HG03196 (cell line): ENCODE results near the gene UBE2L5.
A peak's percentile ranks its signal among the peaks of the same experiment; 100 is the strongest.
"Not testable (repeated sequence)": the region's sequence is repeated elsewhere in the genome, so short reads cannot be mapped to it uniquely, and the experiment has no call there.

ENCODE experiments used
- ATAC-seq: cut with Tn5 transposase; IDR thresholded peaks from one replicate; pipeline ENCODE4 v1.9.1; 2021; ENCODE audit not compliant: unreplicated experiment

UBE2L5 gene

DNA sequence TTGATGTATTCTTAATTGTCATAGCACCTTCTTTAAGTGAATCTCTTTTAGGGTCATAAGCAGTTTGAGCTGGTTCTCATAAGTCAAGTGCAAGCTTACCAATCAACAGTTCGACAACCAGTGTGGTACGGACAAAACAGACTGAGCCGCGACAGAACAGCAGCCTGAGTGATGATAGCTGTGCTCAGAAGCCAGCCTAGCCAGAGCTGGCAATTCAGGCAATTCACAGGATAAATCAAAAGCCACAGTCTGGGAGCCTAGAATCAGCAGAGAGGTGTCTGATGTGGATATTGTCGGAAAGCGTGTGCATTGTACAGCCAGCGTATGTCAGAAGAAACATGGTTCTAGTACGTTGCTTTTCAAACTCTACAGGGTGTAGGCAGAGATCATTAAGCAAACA lies 14.9 kb downstream of the UBE2L5 start:
- ATAC-seq, result no peak

DNA sequence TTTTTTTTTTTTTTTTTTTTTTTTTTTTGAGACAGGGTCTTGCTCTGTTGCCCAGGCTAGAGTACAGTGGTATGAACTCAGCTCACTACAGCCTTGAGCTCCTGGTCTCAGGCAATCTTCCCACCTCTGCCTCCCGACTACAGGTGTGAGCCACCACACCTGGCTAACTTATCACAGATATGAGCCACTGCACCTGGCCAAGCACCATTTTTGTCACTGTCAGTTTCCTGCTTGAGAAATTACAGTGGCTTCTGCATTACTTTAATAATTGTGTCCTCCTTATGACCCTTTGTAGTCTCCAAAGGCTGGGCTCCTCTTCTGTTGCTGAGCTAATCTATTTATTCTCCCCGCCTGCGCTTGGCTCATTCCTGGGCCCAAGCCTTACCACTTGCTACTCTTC lies 16.0 kb downstream of the UBE2L5 start:
- ATAC-seq, result no peak

DNA sequence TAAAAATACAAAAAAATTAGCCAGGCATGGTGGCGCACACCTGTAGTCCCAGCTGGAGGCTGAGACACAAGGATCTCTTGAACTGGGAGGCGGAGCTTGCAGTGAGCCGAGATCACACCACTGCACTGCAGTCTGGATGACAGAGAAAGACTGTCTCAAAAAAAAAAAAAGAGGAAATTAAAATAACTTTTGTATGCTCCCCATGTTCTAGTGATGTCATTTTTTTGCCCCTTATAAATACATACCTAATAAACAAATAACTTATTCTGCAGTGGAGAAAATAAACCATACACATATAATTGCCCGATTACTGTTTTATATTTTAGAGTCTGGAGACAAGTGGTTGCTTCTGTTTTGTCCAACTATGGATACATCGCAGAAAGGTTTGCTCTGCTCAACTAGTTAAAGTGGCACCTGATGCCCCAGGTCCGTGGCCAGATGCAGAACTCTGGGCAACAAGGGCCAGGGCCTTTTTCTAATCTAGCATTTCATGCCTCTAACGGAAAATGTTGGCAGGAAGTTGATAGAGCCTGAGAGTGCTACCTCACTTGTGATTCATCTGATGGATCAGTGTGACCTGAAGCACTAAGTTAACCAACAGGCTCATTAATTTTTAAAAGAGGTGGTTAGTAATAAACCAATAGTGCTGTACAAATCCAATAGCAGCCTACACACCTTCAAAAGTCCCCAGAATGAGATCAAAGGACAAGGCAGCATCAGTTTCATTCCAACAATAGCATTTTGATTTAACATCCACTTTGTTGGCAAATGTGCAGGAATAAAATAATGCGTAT lies 18.8 kb downstream of the UBE2L5 start:
- no peak for ATAC-seq

DNA sequence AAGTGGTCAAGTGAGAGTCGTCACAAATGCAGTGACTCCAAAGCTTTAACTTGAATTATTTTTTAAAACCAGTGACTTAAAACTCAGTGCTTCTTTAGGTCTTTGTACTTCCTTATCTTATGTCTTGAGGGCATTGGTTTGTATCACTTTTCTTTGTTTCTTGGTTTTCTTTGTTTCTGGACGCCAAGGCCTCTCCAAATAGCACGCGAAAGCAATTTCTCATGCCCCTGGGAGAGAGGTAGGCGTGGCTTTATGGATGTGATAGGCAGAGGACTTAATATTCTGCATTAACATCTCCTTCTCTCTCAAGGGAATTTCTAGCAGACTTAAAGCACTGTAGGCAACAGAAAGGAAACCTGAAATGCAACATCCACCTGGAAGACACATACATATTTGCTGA lies 20.6 kb downstream of the UBE2L5 start:
- ATAC-seq, result no peak

DNA sequence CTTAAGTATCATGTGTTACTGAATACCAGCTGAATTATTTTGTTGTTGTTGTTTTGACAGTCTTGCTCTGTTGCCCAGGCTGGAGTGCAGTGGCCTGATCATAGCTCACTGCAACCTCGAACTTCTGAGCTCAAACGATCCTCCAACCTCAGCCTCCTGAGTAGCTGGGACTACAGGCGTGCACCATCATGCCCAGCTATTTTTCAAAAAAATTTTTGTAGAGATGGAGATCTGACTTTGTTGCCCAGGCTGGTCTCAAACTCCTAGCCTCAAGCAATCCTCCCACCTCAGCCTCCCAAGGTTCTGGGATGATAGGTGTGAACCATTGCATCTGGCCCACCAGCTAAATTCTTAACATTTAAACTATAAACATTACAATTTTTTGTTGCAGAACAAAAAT lies 21.2 kb downstream of the UBE2L5 start:
- not testable (repeated sequence) for ATAC-seq

DNA sequence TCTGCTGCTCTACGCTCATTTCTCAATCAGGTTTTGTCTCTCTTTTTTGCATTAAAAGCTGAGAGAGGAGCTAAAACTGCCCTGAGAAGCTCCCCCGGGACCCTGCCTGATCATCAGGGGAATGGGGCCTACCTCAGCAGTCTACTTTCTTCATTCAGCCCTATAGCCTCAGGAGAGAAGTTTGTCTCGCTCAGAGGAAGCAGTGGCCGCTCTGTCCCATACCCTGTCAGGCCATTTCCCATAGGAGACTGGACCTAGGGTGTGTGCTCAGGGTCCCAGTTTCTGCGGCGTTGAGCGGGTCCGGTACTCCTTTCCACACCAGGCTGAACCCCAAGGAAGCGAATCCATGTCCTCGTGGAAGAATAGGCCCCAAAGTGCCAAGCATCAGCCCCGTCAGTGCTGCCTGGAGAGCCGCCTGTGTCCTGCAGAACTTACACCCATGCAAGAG lies 21.7 kb downstream of the UBE2L5 start:
- peak; percentile 49 for ATAC-seq

DNA sequence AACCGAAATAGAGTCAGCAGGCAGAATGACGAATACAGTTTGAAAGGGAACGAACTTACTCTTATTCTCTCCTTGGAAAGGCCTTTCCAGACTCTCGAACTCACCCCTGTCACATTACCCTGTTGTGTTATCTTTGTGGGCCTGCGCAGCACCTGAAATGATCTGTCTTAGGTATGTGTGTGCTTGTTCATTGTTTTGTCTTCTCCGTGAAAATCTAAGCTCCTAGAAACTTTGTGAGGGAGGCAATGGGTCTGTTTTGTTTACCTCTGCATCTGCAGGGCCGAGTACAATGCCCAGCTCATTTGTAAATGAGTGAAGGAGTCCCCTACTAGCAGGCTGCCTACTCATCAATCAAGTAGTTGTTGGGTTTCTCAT lies 23.8 kb downstream of the UBE2L5 start:
- no peak for ATAC-seq

DNA sequence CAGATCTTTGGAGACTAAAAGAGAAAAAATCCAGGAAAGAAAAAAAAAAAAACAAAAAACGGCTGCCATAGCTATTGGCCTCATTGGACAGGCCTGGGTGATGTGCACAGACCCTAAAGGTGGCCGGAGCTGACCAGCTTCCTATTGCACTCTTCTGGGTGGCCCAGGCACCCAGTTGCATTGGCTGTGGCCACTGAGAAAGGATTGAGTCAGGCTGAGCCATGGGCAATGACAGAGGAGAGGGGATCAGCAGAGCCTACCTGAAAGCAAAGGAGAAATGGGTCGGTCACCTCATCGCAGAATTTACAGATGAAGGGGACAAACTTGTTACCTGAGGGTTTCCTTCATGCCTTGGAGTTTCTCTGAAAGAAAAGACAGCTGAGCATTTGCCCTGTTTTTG lies 26.1 kb downstream of the UBE2L5 start:
- ATAC-seq, result no peak

DNA sequence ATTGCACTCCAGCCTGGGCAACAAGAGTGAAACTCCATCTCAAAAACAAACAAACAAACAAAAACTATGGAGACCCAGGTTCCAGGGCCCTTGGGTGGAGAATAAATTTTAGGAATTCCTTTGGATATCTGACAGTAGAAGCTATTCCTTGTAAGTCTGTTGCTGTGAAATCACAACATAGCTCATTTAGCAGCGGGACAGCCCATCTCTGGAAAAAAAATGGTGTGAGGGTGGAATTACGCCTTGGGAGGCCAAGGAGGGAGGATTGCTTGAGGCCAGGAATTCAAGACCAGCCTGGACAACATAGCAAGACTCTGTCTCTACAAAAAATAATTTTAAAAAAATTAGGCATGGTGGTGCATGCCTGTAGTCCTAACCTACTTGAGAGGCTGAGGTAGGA lies 27.8 kb downstream of the UBE2L5 start:
- ATAC-seq, result no peak

DNA sequence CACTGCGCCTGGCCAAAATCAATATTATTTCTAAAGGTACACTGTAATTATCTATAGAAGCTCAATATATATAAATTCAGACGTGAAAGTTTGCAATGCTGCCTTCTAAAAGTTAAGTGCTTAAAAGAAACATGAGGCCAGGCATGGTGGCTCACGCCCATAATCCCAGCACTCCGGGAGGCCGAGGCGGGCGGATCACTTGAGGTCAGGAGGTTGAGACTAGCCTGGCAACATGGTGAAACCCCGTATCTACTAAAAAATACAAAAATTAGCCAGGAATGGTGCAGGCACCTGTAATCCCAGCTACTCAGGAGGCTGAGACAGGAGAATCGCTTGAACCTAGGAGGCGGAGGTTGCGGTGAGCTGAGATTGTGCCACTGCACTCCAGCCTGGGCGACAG lies 29.2 kb downstream of the UBE2L5 start:
- not testable (repeated sequence) for ATAC-seq

DNA sequence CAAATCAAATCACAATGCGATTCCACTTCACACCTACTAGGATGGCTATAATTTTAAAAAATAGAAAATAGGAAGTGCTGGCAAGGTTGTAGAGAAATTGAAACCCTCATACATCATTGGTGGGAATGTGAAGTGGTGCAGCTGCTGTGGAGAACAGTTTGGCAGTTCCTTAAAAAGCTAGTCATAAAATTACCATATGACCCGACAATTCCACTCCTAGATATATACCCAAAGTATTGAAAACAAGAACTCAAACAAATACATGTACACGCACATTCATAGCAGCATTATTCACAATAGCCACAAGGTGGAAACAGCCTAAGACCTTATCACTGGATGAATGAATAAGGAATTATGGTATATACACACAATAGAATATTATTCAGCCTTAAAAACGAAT lies 31.4 kb downstream of the UBE2L5 start:
- ATAC-seq, result no peak

DNA sequence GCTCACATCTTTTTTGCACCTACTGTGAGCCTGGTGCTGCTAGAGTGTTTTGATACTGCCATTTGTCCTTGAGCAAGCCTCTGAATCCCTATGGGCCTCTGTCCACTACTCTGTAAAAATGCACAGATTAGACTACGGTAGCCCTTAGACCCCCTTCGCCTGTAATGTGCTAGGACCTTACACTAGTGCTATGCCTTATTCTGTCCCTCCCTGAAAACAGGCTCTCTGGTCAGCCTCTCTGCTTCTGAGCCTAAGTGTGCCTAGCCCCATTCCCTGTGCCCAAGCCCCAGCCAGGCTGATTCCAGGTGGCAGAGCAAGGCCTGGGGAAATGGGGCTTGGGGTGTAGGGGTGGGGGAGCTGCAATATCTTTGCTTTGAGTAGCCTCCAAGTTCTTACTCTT lies 32.7 kb downstream of the UBE2L5 start:
- no peak for ATAC-seq

DNA sequence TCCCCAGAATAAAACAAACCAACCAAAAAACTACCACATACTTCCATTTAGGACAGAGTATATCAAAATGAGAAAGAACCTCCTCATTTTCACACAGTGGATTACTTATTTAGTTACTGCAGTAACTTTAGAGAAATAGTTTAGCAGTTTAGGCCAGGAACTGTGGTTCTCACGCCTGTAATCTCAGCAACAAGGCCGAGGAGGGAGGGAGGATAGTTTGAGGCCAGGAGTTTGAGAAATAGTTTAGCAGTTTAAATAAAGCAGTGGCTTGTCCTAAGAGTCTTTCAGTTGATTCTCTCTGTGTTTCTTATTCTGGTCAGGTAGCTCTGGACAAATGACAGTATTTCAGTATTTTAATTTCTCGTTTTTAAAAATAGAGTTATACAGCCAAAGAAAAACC lies 34.0 kb downstream of the UBE2L5 start:
- no peak for ATAC-seq

DNA sequence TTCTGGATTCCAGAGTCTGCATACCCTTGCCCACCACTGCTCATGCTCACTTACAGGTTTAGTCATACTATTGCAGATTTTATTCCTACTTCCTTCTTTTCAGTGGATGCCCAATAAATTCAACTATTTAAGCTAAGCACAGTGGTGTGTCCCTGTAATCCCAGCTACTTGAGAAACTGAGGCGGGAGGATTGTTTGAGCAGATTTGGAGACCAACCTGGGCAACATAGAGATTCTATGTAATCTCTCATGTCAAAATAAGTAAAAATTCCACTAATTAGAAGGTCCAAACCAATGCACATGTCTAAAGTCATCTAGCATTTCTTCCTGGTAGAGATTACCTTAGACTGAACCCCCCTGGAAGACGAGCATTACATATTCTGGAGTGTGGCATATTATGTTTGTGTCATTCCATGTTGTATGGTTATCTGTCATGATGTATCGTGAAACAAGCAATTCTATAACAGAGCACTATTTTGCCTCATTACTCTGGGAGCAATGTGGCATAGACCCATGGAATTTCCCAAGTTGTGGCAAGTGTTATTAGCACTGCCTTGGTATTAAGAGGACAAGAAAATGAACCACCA lies 35.1 kb downstream of the UBE2L5 start:
- ATAC-seq, result no peak

DNA sequence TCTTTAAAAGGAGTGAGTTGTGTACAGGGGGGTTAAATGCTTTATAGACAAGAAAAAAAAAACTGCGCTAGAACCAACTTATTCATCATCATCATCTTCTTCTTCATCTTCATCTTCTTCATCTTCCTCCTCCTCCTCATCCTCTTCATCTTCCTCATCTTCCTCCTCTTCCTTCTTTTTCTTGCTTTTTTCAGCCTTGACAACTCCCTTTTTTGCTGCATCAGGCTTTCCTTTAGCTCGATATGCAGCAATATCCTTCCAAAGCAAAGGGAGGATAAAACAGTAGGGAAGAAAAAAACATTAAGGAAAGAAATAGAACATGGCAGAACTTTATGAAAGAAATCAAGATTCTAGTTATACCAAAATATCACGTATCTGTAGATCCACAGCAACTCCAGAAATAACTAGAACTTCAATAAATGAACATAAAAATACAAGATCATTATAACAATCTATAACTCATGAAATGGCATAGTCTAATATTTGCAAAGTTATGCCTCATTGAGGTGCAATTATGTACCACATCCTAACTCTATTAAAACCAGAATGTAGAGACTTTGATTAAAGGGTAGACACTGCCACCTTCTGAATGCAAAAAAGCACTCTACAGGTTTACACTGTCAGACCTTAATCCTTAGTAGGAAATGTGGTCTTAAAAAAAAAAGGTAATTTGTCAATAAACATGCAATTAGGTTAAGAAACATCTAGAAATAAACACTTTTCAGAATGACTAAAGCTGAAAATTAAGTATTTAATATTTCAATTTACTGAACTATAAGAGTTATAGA lies 39.2 kb downstream of the UBE2L5 start:
- ATAC-seq, result not testable (repeated sequence)

DNA sequence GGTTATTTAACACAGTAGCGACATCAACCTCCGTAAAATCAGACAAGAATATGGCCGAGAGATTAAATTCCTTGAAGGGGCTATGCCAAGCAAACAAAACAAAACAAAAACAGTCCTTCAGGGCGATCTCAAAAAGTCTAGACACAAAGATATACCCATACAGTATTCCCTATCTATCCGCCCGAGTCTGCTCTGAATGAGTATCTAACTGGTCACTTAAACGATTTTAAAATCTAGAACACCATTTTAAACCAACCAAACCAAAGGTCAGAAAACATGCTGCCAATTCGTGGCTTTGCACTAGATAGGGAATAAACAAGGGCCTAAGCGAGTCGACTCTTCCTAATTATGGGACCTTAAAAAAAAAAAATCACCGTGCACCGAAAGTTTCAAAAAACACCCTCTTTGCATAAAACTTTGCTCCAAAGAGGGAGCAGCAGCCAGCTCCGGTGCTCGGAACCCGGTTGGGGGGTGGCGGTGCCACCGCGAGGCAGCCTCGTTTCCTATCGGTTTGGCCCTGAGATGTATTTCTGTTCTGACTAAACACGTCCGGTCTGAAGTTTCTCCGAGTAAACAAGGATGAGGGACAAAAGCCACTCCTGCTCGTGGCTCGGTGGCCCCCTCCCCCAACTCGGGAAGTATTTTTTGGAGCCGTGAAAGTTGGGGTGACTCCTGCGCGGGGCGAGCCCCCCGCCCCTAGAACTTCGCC lies 41.6 kb downstream of the UBE2L5 start:
- peak; percentile 43 for ATAC-seq

DNA sequence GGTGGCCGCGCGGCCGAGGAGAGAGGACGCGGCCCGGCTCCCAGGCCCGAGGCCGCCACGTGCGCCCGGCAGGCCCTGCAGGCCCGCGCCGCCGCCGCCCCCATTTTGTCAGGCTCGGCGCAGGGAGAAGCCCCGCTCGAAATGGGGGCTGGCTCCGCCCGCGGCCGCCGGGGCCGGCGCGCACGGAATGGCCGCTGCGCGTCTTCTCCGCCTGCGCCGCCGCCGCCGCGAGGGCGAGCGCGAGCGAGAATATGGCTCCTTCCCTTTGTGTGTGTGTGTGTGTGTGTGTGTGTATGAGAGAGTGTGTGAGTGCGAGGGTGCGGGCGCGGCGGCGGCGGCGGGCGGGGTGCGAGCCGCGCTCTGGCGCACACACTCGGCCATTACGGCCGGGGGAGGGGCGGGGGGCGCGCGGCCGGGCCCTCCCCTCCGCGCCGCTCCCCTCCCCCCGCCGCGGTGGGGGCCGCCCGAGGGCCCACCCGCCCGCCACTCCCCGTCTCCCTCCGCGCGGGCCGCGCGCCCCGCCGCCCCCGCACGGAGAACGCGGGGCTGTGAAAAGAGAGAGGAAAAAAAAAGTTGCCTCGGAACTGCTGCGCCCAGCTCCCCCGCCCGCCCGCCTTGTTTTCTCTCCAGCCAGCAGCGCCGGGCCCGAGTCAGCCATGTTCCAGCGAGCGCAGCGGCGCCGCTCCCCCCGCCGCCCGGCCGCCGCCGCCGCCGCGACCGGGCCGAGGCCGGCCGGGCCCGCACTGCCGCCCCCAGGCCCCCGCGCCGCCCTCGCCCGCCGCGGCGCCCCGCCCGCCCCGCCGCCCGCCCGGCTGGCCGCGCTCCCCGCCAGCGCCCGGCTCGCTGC lies 42.4 kb downstream of the UBE2L5 start:
- ATAC-seq, result peak; percentile 36

DNA sequence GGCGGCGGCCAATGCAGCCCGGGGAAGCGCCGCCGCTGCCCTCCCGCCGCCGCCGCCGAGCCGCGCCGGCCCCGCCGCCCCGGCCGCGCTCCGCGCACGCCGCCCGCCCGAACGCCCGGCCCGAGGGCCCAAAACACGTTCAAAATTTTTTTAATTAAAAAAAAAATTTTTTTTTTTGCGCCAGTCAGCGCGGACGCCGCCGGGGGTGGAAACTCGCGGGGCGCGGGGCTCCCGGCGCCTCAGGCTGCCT lies 43.0 kb downstream of the UBE2L5 start:
- ATAC-seq, result no peak

DNA sequence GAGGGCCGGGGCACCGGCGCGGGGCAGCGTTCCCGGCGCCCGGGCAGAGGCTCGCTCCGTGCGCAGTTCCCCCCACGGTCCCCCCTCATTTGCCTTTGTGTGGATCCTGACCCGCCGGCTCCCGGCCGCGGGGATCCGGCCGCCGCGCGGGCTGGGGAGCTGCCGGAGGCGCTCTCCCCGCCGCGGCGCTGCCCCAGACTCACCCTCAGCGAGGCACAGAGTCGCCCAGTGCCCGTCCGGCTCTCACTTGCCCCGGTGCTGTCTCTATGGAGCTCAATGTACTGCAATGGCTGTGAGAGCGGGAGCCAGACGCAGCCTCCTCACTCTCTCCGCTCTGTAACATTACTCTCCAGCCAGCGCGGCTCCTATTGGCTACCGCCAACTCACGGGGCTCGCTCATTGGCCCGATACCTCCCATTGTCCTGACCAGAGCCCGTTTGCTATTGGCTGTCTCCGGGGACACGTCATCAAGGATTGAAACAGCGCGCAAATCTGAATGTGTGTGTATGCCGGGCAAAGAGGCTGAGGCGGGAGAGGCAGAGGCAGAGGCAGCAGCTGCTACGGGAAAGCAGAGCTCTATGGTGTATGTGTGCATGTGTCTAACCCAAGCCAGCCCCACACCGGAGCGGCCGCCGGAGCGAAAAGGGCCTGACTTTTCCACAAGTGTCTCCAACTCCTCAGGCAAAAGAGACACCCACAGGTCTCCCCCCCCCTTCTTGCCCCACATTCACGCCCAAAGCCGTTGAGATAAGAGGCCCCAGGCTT lies 43.5 kb downstream of the UBE2L5 start, which contains the start of gene HMGB1:
Gene HMGB1 (minus strand): TSS at position 344 of the 765 bp plus-strand sequence. CDS start 2,256 bp downstream, outside the sequence.
- peak; percentile 85 for ATAC-seq

DNA sequence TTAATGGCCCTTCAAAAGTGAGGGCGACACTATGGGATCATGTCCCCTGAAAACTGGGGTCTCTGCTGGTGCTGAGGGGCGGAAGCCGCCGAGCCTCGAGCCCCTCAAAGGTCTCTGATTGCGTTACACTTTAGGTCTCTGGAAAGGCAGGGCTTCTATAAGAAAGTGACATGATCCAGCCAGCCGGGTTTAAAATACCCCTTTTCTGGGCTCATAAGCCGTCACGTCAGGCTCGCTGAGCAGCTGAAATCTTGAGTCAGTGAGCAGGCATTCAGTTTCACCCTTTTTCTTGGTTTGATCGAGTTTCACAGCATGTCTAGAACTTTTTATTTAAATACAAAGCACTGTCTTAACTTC lies 44.0 kb downstream of the UBE2L5 start:
- no peak for ATAC-seq
